ENCODE data around the gene PRRX1.

Gene PRRX1

GRCh38 chr1:170776252-170776651 is 112.3 kb downstream of the PRRX1 start:
- no peak for DNase-seq

GRCh38 chr1:170776777-170777176 is 112.8 kb downstream of the PRRX1 start:
- DNase-seq, result no peak
